GM08714 (cell line): ENCODE results near the gene SLC9A2.

Experiments used
- H3K4me3 ChIP-seq: fragments of 200-500 bp; sonication (Bioruptor generic); 2 replicates; pipeline ENCODE4 v1.5.1; 2014; ENCODE audit warnings: mild to moderate bottlenecking, low read length, inconsistent platforms
- ZNF274 ChIP-seq: IDR thresholded peaks from 2 replicates; pipeline ENCODE4 v1.6.1; 2012; ENCODE audit warnings: mild to moderate bottlenecking, low read depth, low read length

The SLC9A2 gene

GRCh38 chr2:102636283-102636907 lies 17.0 kb downstream of the SLC9A2 start:
- no peak overlapping the region for H3K4me3 ChIP-seq
- no peak for TF ChIP-seq ZNF274

GRCh38 chr2:102637358-102637757 lies 18.0 kb downstream of the SLC9A2 start:
- TF ChIP-seq ZNF274: no peak
- no peak overlapping the region for H3K4me3 ChIP-seq

- TF ChIP-seq ZNF274: no peak
Measured at GRCh38 chr2:102639429-102639828, 20.1 kb downstream of the SLC9A2 start.

GRCh38 chr2:102652126-102652525 lies 32.8 kb downstream of the SLC9A2 start:
- no peak for TF ChIP-seq ZNF274
- H3K4me3 ChIP-seq: no peak overlapping the region

More at GRCh38 chr2:102639429-102639828, 20.1 kb downstream of the SLC9A2 start:
- no peak overlapping the region for H3K4me3 ChIP-seq

- no peak for TF ChIP-seq ZNF274
- H3K4me3 ChIP-seq: no peak overlapping the region
Measured at GRCh38 chr2:102657770-102658169, 38.4 kb downstream of the SLC9A2 start.

GRCh38 chr2:102660070-102660469 lies 40.7 kb downstream of the SLC9A2 start:
- TF ChIP-seq ZNF274: no peak
- no peak overlapping the region for H3K4me3 ChIP-seq

- H3K4me3 ChIP-seq: no peak overlapping the region
- no peak for TF ChIP-seq ZNF274
Measured at GRCh38 chr2:102660574-102660973, 41.2 kb downstream of the SLC9A2 start.

- no peak for TF ChIP-seq ZNF274
- H3K4me3 ChIP-seq: no peak overlapping the region
Measured at GRCh38 chr2:102661846-102662245, 42.5 kb downstream of the SLC9A2 start.

GRCh38 chr2:102662833-102663232 lies 43.5 kb downstream of the SLC9A2 start:
- H3K4me3 ChIP-seq: no peak overlapping the region
- TF ChIP-seq ZNF274: no peak

GRCh38 chr2:102663381-102663780 lies 44.0 kb downstream of the SLC9A2 start:
- no peak overlapping the region for H3K4me3 ChIP-seq
- no peak for TF ChIP-seq ZNF274

- no peak for TF ChIP-seq ZNF274
- no peak overlapping the region for H3K4me3 ChIP-seq
Measured at GRCh38 chr2:102664471-102664909, 45.1 kb downstream of the SLC9A2 start.

GRCh38 chr2:102667072-102667471 lies 47.7 kb downstream of the SLC9A2 start:
- H3K4me3 ChIP-seq: no peak overlapping the region
- no peak for TF ChIP-seq ZNF274

GRCh38 chr2:102668171-102668570 lies 48.8 kb downstream of the SLC9A2 start:
- H3K4me3 ChIP-seq: no peak overlapping the region
- no peak for TF ChIP-seq ZNF274

GRCh38 chr2:102669401-102669800 lies 50.0 kb downstream of the SLC9A2 start:
- TF ChIP-seq ZNF274: no peak
- no peak overlapping the region for H3K4me3 ChIP-seq

- TF ChIP-seq ZNF274: no peak
Measured at GRCh38 chr2:102672107-102672776, 52.9 kb downstream of the SLC9A2 start.

More at GRCh38 chr2:102672107-102672776, 52.9 kb downstream of the SLC9A2 start:
- no peak overlapping the region for H3K4me3 ChIP-seq
